HFF-Myc (cell line): ENCODE data around the gene MUC2.

Experiments
- DNase-seq: peaks from one replicate; pipeline ENCODE4 v3.0.0-alpha.2; 2011; ENCODE audit warnings: low read depth; ENCODE audit errors: extremely low read depth
- H3K4me3 ChIP-seq: replicated peaks from 2 replicates; pipeline ENCODE4 v1.5.1; 2011; ENCODE audit warnings: low read depth, mild to moderate bottlenecking, control low read depth, low read length
- TF ChIP-seq, protein P1 (sequence below): IDR thresholded peaks from 2 replicates; pipeline ENCODE4 v1.5.1; 2012; ENCODE audit warnings: mild to moderate bottlenecking, low read depth, low read length, control low read depth; ENCODE audit errors: missing control alignments

The MUC2 gene

DNA sequence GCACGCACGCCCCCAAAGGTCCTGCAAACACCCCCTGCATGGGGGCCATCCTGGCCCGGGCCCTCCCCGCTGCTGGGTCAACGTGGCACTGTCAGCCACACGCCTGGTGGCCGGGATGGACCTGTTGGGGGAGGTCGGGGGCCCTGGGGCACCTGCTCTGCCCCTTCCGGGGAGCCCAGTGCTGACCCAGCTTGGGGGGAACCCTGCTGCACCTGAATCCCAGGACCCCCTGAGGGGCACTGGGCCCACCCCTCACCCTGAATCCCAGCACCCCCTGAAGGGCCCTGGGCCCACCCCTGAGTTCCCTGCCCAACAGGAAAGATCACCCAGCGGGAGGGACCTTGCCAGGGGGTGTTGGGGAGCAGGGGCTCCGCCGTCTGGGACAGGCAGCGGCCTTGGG is 37.7 kb upstream of the MUC2 start:
- TF ChIP-seq, protein P1, sequence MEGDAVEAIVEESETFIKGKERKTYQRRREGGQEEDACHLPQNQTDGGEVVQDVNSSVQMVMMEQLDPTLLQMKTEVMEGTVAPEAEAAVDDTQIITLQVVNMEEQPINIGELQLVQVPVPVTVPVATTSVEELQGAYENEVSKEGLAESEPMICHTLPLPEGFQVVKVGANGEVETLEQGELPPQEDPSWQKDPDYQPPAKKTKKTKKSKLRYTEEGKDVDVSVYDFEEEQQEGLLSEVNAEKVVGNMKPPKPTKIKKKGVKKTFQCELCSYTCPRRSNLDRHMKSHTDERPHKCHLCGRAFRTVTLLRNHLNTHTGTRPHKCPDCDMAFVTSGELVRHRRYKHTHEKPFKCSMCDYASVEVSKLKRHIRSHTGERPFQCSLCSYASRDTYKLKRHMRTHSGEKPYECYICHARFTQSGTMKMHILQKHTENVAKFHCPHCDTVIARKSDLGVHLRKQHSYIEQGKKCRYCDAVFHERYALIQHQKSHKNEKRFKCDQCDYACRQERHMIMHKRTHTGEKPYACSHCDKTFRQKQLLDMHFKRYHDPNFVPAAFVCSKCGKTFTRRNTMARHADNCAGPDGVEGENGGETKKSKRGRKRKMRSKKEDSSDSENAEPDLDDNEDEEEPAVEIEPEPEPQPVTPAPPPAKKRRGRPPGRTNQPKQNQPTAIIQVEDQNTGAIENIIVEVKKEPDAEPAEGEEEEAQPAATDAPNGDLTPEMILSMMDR: no peak
- H3K4me3 ChIP-seq: no peak overlapping the region
- DNase-seq: no peak

DNA sequence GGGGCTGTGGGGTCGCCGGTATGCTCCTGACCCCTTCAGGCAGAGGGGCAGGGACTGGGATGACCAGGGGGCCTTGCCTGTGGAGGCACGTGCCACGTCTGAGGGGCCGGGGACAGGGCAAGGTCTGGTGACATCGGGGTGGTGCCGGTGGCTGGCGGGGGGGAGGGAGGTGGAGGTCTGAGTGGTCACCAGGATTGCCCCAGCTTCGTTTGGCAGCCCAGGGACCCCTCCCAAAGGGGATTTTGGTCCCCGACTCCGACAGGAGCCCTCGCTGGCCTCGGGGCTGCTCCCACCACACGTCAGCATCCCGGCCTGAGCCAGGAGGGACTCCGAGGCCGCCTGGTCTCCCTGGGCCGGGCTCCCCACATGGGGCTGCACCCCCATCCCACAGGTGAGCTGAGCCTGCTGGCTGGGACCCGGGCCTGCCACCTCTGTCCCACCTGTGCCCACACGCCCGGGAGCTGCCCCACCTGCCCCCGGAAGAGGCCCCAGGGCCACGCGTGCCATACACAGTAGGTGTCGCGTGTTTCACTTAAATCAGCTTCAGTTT is 37.1 kb upstream of the MUC2 start:
- TF ChIP-seq, protein P1: no peak
- no peak for DNase-seq
- H3K4me3 ChIP-seq: no peak overlapping the region

DNA sequence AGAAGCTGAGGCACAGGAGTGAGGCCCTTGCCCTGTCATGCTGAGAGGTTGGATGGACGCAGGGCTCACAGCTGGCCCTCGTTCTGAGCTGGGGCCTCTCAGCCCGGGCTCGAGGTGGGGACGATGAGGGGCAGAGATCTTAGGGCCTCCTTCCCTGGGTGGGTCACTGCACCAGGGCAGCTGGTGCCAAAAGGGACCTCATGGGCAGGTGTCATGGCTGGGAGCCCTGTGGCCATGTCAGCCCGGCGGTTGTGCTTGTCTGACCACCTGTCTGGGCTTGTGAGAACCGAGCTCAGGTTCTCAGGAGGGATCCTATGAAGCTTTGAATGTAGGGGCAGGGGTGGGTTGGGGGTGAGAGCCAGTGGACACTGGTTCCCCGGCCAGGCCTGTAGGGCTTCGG is 36.3 kb upstream of the MUC2 start:
- TF ChIP-seq, protein P1: no peak
- no peak overlapping the region for H3K4me3 ChIP-seq
- DNase-seq: no peak

DNA sequence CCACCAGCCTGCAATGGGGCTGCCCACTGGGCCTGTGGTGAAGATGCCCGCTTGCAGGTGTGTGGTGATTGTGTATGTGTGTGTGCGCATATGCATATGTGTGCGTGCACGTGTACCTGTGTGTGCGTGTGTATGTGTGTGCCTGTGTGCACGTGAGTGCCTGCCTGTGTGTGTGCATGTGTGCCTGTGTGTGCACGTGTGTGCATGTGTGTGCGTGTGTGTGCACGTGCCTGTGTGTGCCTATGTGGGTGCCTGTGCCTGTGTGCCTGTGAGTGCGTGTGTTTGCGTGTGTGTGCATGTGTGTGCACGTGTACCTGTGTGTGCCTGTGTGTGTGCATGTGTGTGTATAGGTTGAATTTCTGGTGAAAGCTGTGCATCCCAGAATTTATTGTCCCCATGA is 35.8 kb upstream of the MUC2 start:
- DNase-seq: no peak
- TF ChIP-seq, protein P1: no peak

DNA sequence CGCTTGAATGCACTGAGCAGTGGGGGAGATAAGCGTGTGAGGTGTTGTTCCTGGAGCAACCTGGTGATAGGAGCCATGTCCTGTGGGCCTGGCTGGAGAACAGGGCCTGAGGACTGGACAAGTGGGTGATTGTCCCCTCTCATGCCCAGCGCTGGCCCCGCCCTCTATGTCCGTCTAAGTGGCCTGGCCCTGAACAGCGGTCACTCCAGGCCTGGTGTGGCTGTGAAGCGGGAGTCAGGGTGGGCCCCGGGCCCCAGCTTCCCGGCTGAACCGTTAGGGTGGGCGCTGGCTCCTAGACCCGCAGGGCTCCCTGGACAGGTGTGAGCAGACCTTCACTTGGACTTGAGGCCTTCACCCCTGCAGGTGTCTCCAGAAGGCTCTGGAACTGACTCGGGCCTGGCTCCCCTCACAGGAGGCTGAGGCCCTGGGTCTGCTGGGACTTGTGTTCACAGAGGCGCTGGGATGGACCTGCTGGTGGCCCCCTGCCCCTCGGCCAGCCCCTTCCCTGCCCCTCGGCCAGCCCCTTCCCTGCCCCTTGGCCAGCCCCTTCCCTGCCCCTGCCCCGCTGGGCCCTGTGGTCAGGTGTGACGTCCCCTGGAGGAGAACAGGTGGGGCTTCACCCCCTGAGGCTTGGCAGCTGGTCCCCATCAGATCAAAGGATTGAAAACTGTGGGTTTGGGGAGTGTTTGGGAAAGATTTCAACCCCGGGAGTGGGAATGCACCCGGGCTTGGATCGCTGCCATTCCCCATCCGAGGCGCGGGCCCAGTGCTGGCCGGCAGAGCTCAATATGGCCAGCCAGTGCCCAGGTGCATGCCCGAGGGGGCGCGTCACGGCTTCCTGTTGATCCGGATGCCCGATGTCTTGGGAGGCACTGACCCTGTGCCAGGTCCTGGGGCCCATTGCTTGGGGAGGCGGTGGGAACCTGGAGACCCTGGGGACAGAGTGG is 34.9 kb upstream of the MUC2 start:
- TF ChIP-seq, protein P1: no peak
- no peak for DNase-seq
- H3K4me3 ChIP-seq: no peak overlapping the region

More for the DNA sequence above, 35.8 kb upstream of the MUC2 start:
- no peak overlapping the region for H3K4me3 ChIP-seq

DNA sequence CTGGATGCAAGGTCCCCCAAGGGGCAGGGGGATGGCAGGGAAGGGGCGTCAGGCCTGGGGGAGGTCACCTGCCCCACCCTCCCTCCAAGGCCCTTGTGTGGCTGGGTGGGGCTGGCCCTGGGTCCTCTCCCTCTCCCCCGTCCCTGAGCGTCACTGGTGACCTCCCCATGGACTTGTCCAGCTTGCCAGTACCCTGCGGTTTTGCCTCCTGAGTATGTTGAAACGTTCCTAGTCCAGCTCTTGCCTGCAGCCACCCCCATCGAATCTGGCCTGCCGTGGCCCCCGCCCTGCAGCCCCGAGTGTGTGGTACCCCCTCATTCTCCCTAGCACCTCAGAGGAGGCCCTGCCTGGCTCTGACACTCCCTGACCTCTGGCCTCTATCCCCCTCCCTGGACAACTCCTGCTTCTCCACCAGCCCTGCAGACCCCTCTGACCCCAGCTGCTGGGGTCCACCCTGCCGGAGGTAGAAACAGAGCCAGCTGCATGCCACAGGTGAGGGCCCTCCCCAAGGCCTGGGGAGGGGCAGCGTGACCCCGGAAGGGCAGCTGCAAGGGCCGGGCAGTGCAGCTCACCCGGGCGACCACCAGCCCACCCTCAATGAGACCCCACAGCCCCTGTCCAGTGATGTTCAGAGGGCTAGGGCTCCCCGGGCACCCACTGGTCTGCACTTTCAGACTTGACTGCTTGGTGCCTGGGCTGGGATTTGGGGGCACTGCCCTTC is 34.1 kb upstream of the MUC2 start:
- no peak overlapping the region for H3K4me3 ChIP-seq
- no peak for DNase-seq
- TF ChIP-seq, protein P1: no peak
